GM18498 (cell line): Measurements from ENCODE around the gene TEX30.
"Not testable (repeated sequence)": the region's sequence is repeated elsewhere in the genome, so short reads cannot be mapped to it uniquely, and the experiment has no call there.

Experiments used
- ATAC-seq: cut with Tn5 transposase; IDR thresholded peaks from one replicate; pipeline ENCODE4 v1.9.1; 2021; ENCODE audit warnings: mild to moderate bottlenecking, moderate library complexity; ENCODE audit not compliant: unreplicated experiment

Gene TEX30

DNA sequence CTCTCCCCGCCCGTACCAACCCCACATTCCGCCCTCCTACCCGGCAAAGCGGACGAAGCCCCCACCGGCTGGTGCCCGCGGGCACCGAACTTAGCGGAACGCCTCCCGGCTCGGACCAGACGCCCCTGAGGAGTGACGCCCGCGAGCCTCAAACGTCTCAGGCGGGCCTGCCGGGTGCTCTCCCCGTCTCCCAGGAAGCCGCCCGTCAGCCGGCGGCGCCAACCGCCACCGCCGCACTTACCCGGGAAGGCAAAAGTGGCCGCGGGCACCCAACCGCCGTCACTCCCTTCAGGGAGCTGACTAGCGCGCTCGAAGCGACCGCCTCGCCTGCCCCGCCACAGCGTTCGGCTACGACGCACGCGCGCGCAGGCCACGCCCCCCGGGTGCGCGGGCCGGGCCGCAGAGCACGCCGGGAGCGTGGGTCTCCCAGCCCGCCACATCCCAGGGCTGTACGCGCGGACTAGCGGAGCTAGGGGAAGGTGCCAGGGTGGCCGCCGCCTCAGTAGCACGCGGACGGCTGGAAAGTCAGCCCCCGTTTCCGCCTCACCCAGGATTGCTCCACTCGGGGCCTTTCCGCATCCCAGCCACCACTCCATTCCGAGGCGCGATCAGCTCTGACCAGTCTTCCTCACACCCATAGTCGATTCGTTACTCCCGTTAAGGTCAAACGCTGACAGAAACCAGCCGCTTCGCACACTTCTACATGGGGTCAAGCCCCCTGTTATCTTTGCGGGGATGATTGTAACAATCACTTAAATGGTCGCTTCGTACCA lies at the start of gene TEX30:
Gene TEX30 (minus strand): TSS at position 346 of the 773 bp plus-strand sequence. CDS start 3,760 bp downstream, outside the sequence.
- peak; percentile 94 for ATAC-seq

DNA sequence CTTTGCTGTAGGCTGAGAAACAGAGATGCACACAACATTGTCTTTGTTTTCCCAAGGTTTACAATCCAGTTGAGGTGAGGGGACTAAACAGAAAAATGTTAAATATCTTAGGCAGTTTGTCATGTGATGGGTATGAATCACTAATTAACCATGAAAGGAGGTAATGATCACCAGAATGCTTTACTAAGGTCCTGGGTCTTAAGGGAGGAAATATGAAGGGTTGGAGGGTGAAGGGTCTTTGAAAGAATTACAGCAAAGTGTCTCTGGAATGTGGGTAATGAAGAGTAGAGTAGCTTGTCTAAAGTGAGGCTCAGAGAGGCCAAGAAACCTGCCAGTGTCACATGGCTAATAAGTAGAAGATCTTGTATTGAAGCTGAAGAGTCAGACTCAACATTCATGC lies 44.3 kb upstream of the TEX30 start:
- no peak for ATAC-seq

DNA sequence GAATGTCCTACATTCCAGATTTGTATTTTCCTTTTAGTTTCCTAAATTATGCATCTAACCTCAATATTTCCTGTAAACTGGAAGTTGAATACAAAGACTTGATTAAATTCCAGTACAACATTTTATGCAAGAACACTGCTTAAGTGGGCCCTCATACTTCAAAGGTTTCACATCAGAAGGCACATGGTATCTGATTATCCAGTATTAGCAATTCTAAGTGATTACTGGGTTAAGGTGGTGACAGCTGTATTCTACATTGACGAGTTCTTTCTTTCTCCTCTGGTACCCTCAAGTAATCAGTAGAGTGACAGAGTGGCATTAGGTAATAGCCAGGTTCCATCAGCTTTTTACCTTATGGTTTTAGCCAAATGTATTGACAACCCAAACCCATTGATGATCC lies 43.7 kb upstream of the TEX30 start:
- ATAC-seq: no peak

DNA sequence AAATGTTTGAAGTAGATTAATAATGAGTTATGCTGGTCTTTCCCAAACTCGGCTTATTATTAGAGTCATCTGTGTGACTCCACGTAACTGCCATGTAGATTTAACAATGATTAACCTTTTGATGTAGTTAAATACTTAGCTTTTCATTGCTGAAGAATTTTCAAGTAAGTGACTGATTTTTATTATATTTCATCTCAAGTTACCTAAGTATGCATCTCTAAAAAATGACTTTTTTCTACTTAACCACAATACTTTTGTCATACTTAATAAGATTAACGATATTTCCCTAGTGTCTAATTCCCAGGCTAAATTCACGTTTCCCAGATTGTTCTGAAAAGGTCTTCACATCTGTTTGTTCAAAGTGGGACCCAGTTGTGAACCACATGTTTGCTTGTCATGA lies 43.1 kb upstream of the TEX30 start:
- ATAC-seq: no peak

DNA sequence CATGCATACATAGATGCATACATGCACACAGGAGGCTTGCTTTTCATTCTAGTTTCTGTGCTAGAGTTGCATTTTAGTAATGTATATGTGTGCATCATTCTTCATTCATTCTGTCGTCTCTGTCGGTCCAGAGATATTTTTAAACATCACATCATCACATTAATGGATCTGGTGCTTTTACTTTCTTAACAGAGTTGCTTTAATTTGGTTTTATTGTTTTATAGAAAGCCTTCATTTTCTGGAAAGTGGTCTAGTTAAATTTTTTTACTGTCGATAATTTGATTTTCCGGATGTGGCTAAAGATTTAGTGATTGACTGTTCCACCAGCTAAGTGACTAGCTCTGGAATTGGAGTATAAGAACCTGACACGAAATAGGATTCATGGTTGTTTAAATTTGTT lies 42.2 kb upstream of the TEX30 start:
- no peak for ATAC-seq

DNA sequence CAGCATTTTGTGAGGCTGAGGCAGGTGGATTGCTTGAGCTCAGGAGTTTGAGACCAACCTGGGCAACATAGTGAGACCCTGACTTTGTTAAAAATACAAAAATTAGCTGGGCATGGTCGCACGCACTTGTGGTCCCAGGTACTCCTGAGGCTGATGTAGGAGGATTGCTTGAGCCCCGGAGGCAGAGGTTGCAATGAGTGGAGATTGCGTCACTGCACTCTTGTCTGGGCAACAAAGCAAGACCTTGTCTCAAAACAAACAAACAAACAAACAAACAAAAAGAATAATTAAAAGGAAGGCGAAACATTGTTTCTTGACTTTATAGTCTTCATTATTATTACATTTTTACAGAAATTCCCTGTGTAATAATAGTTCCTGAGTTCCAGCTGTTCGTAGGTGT lies 41.2 kb upstream of the TEX30 start:
- ATAC-seq: no peak

DNA sequence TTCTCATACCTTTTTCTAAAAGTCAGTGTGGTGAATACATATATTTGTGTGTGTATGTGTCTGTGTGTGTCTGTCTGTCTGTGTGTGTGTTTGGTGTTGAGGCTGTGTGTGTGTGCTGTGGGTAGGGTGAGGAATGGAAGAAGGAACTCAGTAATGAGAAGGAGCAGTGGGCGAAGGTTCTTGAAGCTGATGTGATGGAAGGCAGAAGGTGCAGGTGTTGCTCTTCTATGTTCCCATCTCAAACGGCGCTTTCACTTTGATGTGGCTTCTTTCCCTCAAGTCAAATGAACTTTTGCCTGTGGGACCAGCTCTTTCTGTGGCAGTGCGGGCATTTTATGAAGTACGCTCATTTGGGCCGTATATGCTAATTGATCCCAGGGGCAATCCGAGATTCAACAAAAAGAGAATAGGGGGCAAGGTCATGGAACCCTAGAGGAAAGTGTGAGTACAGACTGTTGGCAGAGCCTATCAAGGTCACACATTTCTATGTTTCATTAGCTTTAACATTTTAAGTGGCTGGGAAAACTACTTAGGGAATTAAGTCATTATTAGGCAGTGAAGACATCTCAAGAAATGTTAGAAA lies 40.5 kb upstream of the TEX30 start:
- no peak for ATAC-seq

DNA sequence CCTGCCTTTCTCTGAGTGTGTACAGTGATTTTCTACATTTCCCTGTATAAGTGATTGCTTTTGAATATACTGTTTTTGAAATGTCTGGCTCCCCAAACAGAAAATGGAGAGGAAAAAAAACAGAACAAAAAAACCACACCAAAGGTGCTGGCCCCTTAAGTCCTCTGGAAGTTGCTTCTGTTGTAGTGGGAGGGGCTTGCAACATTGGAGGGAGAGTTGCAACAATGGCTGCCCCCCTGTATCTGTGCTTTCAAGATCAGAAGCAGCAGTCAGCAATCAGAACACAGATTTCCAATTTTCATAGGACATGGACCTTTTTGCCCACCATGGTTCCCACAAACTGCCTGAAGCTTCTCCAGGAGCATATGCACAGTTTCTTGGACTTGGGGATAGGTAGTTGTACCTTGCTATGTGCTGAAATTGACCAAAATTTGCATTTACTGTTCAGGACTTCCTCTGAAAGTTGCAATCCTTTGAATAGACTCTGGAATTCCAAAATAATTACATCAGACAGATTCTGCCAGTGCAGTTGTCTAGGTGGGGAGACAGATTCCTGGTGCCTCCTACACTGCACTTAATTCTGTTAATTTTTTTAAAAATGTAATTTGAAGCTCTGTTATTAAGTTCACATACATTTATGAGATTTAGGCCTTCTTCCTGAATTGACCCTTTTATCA lies 39.2 kb upstream of the TEX30 start:
- peak; percentile 46 for ATAC-seq

DNA sequence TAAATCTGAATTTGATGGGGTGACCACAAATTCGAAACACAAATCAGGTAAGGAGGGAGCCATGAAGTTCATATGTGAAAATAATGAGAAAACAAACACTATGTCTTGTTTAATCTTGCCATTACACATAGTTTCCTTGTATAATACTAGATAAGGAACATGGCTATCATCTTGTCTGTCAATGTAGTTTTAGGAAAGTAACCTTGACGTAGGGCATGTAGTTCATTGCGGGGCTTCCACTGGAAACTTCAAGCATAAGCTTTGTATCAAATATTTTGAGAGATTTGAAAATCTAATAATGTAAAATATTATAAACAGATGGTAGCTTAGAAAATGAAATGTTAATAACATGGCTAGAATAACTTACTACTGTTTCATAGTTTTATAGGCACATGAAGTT lies 34.1 kb upstream of the TEX30 start:
- ATAC-seq: no peak

DNA sequence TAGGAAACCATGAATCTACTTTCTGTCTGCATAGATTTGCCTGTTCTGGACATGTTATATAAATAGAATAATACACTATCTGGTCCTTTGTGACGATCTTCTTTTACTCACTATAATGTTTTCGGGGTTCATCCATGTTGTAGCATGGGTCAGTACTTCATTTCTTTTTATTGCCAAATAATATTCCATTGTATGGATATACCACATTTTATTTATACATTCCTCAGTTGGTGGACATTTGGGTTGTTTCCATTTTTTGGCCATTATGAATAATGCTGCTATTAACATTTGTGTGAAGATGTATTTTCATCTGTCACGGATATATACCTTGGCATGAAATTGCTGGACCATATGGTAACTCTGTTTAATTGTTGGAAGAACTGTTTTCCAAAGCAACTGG lies 32.1 kb upstream of the TEX30 start:
- no peak for ATAC-seq

DNA sequence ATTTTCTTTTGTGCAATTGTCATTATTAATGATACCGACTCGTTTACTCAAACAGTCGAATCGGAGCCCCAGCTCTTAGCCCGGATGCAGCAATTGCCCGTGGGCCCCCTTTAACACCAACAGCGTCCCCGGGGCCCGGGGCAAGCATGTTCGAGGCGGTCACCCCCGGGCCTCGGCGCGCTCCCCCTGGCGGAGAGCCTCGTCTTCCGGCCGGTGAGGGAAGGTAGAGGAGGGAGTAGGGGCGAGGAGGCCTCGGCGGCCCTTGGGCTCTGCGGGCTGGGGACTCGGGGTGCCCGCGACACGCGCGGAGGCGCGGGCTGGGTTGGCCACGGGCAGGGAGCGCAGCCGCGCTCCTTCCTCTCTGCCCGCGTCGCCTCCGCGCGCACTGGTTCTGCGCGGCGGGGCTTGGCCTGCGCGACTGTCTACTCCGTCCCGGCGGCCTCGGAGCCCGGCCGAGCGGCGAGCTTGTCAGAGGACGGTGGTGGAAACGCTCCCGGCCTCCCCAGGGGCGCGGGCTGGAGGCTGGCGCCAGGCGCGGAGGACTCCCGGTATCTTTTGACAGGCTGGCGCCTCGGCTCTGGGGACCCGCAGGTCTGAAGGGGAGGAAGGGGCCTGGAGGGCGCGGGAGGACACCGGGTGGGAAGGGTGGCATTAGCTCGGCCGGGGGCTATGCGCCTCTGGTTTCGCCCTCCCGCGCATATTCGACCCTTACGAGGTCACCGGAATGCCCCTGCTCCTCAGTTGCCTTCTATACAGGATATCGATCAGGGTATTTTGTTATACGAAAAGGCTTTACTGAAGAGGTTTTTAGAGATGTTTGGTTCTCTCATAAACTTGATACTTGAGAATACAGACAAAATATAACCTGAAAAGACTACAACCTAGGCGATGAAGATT lies 26.8 kb upstream of the TEX30 start:
- peak; percentile 83 for ATAC-seq

DNA sequence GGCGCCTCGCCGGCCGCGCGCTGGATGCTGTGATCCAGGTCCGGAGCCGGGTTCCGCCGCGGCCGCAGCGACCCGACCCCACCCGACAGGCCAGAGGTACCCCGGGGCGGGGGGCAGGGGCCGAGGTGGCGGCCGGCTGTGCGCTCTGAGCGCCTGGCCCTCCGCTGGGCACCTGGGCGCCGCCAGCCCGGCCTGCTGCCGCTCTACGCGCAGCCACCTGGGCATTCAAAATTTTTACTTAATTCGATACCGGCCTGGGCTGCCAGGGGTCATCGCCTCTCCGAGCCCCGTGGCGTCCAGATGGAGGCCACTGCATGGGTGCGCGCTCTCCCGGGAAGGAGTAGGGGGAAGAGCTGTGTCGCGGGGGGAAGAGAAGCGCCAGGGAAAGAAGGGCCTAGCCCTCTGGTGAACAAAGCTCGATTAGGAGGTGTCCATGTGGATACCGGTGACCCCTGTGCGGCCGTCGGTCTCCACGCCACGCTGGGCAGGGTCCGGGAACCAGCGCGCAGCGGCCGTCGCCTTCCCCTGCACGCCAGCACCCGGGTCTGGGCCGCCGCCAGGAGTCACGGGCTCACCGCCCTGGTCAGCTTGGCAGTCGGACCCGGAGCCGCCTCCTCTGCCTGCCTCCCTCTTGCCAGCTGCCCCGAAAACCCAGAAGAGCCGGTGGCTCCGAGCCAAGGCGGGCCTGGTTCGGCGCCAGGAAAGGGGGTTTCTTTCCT lies 26.0 kb upstream of the TEX30 start:
- peak; percentile 21 for ATAC-seq

DNA sequence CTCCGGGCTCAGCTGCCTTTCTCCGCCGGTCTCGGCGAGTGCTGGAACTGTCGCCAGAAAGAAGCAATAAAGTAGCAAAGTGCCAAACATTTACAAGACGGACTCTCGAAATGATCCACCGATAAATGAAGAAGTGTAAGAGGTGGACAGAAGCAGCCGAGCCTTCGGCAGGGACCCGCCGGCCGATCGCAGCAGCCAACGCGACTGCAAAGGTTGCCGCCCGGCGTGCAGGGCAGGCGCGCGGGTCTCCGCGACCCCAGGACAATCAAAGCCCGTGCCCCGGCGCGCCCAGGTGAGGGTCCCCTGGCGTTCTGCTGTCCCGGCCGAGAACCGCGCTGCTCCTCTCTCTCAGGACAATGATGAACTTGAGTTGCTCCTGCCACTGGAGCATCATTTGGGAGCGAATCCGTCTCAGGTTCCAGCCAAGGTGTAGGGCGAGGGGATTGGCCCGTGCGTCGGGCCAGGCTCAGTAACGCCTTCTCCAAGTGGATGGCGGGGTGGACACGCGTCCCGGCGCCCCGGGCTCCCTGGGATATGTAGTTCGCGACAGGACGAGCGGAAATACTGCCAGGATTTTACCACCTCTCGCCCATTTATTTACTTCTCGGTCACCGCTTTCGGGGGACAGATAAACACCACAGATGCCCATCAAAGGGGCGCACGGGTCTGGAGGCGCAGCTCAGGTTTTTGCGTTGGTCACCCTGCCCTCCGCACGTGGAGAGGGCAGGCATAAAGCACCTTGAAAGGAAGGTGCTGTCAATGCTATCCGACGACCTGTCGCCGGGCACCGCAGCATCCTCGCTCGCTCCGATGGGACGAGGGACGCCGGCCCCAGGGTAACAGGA lies 25.2 kb upstream of the TEX30 start, which contains the start of the genes BIVM and POGLUT2:
Gene BIVM (plus strand): TSS at position 539 of the 845 bp plus-strand sequence. CDS start 8,149 bp downstream, outside the sequence.
Gene POGLUT2 (minus strand): TSS at position 396 of the 845 bp plus-strand sequence. CDS start 306 bp downstream, at position 90.
- ATAC-seq: peak; percentile 80

DNA sequence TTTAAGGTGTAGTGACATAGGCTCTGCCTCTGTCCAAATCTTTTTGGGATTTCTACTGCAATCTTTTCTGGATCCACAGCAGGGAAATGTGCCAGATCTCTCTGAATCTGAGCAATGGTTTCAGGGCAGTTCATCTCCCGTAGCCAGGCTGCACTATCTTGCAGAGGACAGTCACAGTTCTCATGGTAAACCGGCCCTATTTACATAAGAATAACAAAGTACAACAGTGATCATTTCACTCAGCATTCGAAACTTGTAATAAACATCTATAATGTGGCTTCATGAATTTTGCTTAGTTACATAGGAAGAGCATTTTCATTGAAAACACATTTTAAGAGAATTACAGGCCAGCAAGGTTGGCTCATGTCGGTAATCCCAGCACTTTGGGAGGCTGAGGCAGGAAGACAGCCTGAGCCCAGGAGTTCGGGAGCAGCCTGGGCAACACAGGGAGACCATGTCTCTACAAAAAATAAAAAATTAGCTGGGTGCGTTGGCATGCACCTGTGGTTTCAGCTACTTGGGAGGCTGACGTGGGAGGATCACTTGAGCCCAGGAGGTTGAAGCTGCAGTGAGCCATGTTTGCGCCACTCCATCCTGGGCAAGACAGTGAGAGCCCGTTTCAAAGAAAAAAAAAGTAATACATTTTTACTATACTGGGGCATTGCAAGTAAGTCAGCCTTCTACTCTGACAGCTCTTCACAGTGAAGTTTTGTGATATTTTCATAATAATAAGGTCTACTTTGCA lies 20.2 kb upstream of the TEX30 start:
- no peak for ATAC-seq

DNA sequence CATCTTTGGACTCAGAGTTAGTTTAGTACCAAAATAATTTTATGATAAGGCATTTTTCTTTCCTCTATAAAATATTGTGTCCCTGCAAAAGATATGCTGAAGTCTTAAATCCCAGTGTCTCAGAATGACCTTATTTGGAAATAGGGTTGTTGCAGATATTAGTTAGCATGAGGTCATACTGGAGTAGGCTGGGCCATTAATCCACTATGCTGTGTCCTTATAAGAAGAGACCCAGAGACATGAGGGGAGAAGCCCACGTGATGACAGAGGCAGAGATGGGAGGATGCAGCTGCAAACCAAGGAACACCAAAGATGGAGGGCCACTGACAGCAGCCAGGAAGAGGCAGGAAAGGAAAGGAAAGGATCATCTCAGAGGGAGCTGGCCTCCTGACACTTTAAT lies 18.8 kb upstream of the TEX30 start:
- ATAC-seq: no peak

DNA sequence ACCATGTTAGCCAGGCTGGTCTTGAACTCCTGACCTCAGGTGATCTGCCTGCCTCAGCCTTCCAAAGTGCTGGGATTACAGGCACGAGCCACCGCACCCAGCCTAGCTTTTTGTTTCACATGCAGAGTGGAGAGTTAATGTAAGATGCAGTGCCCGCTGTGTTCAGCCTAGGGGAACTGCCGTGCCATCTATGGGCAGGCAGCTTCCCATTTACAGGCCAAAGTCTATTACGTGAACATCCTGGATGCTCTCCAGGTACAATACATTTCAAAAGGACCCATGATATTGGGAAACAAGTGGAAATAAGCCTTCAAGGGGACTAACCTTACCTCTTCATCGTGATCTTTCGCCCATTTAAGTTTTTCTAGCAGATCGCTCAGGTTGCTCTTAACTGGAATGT lies 15.1 kb upstream of the TEX30 start:
- ATAC-seq: no peak

DNA sequence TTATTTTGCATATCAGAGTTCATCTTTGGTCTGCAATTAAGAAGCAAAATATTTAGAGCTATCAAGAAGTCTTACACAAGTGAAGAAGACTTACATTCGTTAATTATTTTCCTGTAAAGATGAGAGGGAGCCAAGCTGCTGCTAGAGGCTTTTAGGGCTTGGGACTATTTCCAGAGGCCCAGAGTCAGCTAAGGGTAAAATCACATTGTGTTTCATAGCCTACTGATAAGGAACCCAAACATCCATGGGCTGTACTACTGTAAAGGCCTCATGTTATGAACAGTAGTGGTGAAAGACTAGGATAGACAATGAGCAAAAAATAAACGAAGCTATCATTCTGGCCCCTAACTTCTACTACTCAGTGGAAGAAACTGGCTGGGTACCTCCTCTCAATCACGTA lies 10.9 kb upstream of the TEX30 start:
- no peak for ATAC-seq

DNA sequence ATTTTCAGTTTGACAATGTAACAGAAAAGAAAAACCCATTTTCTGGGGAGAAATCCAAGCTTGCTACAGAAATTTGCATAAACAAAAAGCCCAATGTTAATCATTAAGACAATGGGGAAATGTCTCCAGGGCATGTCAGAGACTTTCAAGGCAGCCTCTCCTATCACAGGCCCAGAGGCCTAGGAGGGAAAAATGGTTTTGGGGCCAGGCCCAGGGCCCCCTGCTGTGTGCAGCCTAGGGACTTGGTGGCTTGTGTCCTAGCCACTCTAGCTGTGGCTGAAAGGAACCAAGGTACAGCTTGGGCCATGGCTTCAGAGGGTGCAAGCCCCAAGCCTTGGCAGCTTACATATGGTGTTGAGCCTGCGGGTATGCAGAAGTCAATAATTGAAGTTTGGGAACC lies 8.0 kb upstream of the TEX30 start:
- no peak for ATAC-seq

DNA sequence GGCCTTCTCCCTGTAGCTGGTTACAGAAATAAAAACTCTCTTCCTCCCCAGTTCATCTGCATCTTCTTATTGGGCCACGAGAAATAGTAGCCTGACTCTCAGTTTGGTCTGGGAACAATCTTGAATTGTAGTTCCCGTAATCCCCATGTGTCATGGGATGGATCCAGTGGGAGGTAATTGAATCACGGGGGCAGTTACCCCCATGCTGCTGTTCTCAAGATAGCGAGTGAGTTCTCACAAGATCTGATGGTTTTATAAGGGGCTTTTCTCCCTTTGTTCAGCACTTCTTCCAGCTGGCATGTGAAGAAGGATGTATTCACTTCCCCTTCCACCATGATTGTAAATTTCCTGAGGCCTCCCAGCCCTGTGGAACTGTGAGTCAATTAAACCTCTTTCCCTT lies 7.1 kb upstream of the TEX30 start:
- ATAC-seq: not testable (repeated sequence)
